ENCODE data around the gene CLEC18B. TPM values are rescaled to one million over a fixed set of nuclear protein-coding genes. Genes with fewer than 3 reads are reported as not detected.
A peak's percentile ranks its signal among the peaks of the same experiment; 100 is the strongest.
"Not testable (repeated sequence)": the region's sequence is repeated elsewhere in the genome, so short reads cannot be mapped to it uniquely, and the experiment has no call there.

CLEC18B gene
- total RNA-seq, 1 experiment from 2014 or later = 2.1 TPM

DNA sequence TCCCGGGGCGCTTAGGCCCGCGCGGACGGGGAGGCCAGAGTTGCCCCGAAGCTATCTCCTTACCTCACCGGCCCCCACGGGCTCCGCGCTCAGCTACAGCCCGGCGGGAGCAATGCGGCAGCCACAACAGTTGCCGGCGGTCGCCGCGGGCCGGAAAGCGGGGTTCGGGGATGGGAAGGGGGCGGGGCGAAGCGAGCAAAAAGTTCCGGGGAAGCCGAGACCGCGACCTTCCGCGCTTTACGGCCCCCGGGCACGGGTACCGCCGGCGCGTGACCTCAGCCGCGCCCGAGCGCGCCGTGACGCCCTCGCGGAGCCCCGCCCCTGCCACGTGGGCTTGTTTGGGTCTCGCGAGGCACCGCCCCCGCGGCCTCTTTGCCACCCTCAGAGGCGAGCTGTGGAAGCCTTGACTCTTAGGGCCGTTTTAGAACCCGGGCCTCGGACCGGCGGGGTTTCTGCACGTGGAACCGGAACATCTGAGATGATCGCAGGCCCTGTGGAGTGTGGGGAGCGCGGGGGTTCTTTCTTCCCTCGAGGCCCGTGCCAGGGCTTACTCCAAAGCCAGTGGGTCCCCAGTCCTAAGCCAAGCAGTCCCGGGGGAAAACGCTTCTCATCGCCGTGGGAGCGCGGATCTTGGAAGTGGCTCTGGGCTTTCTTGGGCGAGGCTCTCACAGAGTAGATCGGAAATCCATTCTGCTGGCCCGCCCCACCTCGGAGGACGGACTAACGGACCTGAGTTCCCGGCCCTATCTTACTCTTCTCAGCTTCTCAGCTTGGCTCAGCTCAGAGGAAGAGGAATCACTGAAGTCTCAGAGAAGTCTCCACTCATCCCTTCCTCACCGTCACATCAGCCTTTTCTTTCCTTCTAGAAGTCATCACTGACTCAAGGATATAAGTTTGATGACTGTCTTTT lies 53.0 kb downstream of the CLEC18B start:
- H3K9me3 ChIP-seq (ENCODE audit: control insufficient read depth in 1 of 2, insufficient read depth in 1 of 2, low read depth in 1 of 2, low read length in 2 of 2); CTCF ChIA-PET; H3K27me3 ChIP-seq (ENCODE audit: insufficient read depth, low read length); H3K36me3 ChIP-seq (ENCODE audit: control insufficient read depth in 1 of 2, insufficient read depth in 2 of 2, low read length in 2 of 2); intact Hi-C loops (cut with micrococcal nuclease); H4K20me1 ChIP-seq (ENCODE audit: insufficient read depth); H3K9me2 ChIP-seq (ENCODE audit: insufficient read depth); RAD21 ChIA-PET (ENCODE audit: low non-redundant PET in 1 of 2, low total read pairs in 2 of 2, uncharacterized antibody in 2 of 2, unreplicated experiment in 2 of 2); H2AFZ ChIP-seq (ENCODE audit: low read depth, low read length, poor library complexity, severe bottlenecking); H3K4me1 ChIP-seq (ENCODE audit: control insufficient read depth in 1 of 2, insufficient read depth in 2 of 2, low read length in 2 of 2); POLR2A ChIA-PET: not testable (repeated sequence)
- H3K4me2 ChIP-seq (ENCODE audit: low read length) = peak overlapping the region; percentile 85
- TF ChIP-seq POLR2AphosphoS5 (IDR thresholded peaks at IDR 0.05; ENCODE audit: low read depth, low read length) = peak; percentile 67
- TF ChIP-seq EGR1 (IDR thresholded peaks at IDR 0.05; ENCODE audit: low read depth) = peak; percentile 93
- peak; percentile 48 for TF ChIP-seq SP1 (IDR thresholded peaks at IDR 0.05; ENCODE audit: low read depth)
- TF ChIP-seq, protein P1, sequence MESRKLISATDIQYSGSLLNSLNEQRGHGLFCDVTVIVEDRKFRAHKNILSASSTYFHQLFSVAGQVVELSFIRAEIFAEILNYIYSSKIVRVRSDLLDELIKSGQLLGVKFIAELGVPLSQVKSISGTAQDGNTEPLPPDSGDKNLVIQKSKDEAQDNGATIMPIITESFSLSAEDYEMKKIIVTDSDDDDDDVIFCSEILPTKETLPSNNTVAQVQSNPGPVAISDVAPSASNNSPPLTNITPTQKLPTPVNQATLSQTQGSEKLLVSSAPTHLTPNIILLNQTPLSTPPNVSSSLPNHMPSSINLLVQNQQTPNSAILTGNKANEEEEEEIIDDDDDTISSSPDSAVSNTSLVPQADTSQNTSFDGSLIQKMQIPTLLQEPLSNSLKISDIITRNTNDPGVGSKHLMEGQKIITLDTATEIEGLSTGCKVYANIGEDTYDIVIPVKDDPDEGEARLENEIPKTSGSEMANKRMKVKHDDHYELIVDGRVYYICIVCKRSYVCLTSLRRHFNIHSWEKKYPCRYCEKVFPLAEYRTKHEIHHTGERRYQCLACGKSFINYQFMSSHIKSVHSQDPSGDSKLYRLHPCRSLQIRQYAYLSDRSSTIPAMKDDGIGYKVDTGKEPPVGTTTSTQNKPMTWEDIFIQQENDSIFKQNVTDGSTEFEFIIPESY (IDR thresholded peaks at IDR 0.05; ENCODE audit: extremely low read depth, insufficient replicate concordance, low read length) = peak; percentile 64
- TF ChIP-seq SIN3A (IDR thresholded peaks at IDR 0.05; ENCODE audit: low read depth) = peak; percentile 55; the same call in 1 of the 2 replicates
- peak; percentile 29 for TF ChIP-seq TCF7L2 (IDR thresholded peaks at IDR 0.05; ENCODE audit: borderline replicate concordance, extremely low read depth, insufficient read depth, insufficient read length)
- TF ChIP-seq, protein P2, sequence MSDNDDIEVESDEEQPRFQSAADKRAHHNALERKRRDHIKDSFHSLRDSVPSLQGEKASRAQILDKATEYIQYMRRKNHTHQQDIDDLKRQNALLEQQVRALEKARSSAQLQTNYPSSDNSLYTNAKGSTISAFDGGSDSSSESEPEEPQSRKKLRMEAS (IDR thresholded peaks at IDR 0.05) = peak; percentile 93
- peak; percentile 76 for DNase-seq (ENCODE audit: low read depth, low spot score)
- H3K79me2 ChIP-seq (ENCODE audit: insufficient read depth, low read length) = peaks cover 37% of the 10 kb centered on the region
- peak overlapping the region; percentile 87 for H3K9ac ChIP-seq (ENCODE audit: low read length)
- peak overlapping the region; percentile 83 to 88 for H3K4me3 ChIP-seq (replicated peaks in 1 of 2; ENCODE audit: low read depth in 1 of 2, low read length in 2 of 2)
- peak overlapping the region; percentile 74 for H3K27ac ChIP-seq (ENCODE audit: low read depth, low read length)
- BruUV-seq (replicated peaks) = TSS peak; percentile 98
- peak; percentile 96 for ATAC-seq

All from HCT116 (cell line).